ENCODE measurements around the gene SCMH1. TPM values are rescaled to one million over a fixed set of nuclear protein-coding genes. Genes with fewer than 3 reads are reported as not detected.

Gene SCMH1
- total and polyA plus RNA-seq, 4 donors = 6.6 to 12.8 (median 10.5) TPM

DNA sequence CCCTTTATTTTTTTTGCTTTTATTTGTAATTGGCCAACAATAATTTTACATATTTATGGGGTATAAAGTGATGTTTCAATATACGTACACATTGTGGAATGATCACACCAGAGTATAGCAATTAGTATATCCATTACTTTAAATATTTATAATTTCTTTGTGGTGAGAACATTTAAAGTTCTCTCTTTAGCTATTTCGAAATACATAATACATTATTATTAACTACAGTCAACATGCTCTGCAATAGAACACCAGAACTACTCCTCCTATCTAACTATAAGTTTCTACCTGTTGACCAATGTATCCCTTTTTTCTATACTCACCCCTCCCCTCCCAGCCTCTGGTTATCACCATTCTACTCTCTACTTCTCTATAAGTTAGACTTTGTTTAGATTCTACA is 77.4 kb downstream of the SCMH1 start (continued):
- TF ChIP-seq YY1 (IDR thresholded peaks at IDR 0.05) (no peak), JUND (IDR thresholded peaks at IDR 0.05) (no peak)

DNA sequence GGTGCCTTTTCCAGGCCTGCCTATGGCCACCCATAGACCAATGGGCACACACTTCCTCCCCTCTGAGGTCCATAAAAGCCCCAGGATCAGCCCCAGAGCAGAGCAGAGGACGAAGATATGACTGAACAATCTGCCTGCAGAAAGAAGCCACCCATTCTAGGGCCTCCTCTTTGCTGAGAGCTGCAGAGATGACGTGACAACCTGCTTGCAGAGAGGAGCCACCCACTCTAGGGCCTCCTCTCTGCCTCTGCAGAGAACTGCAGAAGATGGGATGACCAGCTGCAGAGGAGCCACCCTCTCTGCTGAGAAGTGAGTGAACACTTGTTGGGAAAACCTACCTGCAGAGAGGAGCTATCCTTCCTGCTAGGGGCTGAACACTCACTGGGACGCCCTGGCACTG is 79.7 kb downstream of the SCMH1 start:
- no peak for TF ChIP-seq YY1 (IDR thresholded peaks at IDR 0.05)
- TF ChIP-seq, protein P1, sequence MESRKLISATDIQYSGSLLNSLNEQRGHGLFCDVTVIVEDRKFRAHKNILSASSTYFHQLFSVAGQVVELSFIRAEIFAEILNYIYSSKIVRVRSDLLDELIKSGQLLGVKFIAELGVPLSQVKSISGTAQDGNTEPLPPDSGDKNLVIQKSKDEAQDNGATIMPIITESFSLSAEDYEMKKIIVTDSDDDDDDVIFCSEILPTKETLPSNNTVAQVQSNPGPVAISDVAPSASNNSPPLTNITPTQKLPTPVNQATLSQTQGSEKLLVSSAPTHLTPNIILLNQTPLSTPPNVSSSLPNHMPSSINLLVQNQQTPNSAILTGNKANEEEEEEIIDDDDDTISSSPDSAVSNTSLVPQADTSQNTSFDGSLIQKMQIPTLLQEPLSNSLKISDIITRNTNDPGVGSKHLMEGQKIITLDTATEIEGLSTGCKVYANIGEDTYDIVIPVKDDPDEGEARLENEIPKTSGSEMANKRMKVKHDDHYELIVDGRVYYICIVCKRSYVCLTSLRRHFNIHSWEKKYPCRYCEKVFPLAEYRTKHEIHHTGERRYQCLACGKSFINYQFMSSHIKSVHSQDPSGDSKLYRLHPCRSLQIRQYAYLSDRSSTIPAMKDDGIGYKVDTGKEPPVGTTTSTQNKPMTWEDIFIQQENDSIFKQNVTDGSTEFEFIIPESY (IDR thresholded peaks at IDR 0.05) = no peak
- no peak for TF ChIP-seq JUND (IDR thresholded peaks at IDR 0.05)
- Histone ChIP-seq H3K4me3 (ENCODE audit: low read depth in 1 of 3, low read length in 3 of 3) (no peak overlapping the region), H3K36me3 (ENCODE audit: control insufficient read depth in 4 of 4, insufficient read depth in 3 of 4, low read depth in 1 of 4, low read length in 3 of 4) (peaks cover 0 to 6% (median 2%) of the 10 kb centered on the region in 4 donors), H3K9ac (ENCODE audit: low read depth in 1 of 2, low read length in 2 of 2) (no peak overlapping the region), H3K4me1 (ENCODE audit: control insufficient read depth in 4 of 4, insufficient read depth in 4 of 4, low read length in 3 of 4) (no peaks in the 10 kb centered on the region), H3K27me3 (ENCODE audit: control insufficient read depth in 4 of 4, insufficient read depth in 4 of 4, low read length in 3 of 4) (no peaks in the 10 kb centered on the region), H3K27ac (ENCODE audit: low read depth in 1 of 2, low read length in 2 of 2) (no peak overlapping the region), H3K9me3 (ENCODE audit: control insufficient read depth in 4 of 4, low read length in 3 of 4) (peaks cover 0 to 4% (median under 1%) of the 10 kb centered on the region in 4 donors)
- WGBS = 96% methylated on average over 3 of the region's 3 CpGs
- no peak for DNase-seq (ENCODE audit: low spot score)

DNA sequence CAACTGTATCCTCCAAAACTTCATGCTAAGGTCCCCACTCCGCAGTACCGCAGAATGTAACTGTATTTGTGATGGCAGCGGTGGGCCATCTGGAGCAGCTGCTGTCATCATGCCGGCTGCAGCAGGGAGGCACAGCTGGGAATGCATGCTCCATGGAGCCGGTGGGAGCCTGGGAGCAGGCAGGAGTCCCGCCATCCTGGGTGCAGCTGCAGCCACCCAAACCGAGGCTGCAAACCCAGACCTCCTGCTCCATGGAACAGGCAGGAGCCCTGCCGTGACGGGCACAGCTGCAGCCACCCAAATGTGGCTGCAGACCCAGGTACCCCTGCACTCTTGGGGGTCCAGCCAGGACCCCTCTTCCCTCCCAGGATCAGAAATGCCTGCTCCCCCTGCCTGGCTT is 80.3 kb downstream of the SCMH1 start:
- Histone ChIP-seq H3K9me3 (ENCODE audit: control insufficient read depth in 4 of 4, low read length in 3 of 4) (no peaks in the 10 kb centered on the region), H3K4me3 (ENCODE audit: low read depth in 1 of 3, low read length in 3 of 3) (no peak overlapping the region), H3K27ac (ENCODE audit: low read depth in 1 of 2, low read length in 2 of 2) (no peak overlapping the region), H3K9ac (ENCODE audit: low read depth in 1 of 2, low read length in 2 of 2) (no peak overlapping the region), H3K27me3 (ENCODE audit: control insufficient read depth in 4 of 4, insufficient read depth in 4 of 4, low read length in 3 of 4) (no peaks in the 10 kb centered on the region), H3K4me1 (ENCODE audit: control insufficient read depth in 4 of 4, insufficient read depth in 4 of 4, low read length in 3 of 4) (no peaks in the 10 kb centered on the region), H3K36me3 (ENCODE audit: control insufficient read depth in 4 of 4, insufficient read depth in 3 of 4, low read depth in 1 of 4, low read length in 3 of 4) (peaks cover 0 to 6% (median 2%) of the 10 kb centered on the region in 4 donors)
- TF ChIP-seq JUND (IDR thresholded peaks at IDR 0.05) (no peak), HNF4A (conservative IDR thresholded peaks at IDR 0.05) (no peak), EGR1 (IDR thresholded peaks at IDR 0.05; ENCODE audit: low read depth in 2 of 2) (no peak), NR2F2 (IDR thresholded peaks at IDR 0.05) (no peak), TAF1 (conservative IDR thresholded peaks at IDR 0.05) (no peak), HNF4G (IDR thresholded peaks at IDR 0.05) (no peak), RAD21 (IDR thresholded peaks at IDR 0.05) (no peak), YY1 (IDR thresholded peaks at IDR 0.05) (no peak), RXRA (IDR thresholded peaks at IDR 0.05) (no peak)
- TF ChIP-seq, protein P2, sequence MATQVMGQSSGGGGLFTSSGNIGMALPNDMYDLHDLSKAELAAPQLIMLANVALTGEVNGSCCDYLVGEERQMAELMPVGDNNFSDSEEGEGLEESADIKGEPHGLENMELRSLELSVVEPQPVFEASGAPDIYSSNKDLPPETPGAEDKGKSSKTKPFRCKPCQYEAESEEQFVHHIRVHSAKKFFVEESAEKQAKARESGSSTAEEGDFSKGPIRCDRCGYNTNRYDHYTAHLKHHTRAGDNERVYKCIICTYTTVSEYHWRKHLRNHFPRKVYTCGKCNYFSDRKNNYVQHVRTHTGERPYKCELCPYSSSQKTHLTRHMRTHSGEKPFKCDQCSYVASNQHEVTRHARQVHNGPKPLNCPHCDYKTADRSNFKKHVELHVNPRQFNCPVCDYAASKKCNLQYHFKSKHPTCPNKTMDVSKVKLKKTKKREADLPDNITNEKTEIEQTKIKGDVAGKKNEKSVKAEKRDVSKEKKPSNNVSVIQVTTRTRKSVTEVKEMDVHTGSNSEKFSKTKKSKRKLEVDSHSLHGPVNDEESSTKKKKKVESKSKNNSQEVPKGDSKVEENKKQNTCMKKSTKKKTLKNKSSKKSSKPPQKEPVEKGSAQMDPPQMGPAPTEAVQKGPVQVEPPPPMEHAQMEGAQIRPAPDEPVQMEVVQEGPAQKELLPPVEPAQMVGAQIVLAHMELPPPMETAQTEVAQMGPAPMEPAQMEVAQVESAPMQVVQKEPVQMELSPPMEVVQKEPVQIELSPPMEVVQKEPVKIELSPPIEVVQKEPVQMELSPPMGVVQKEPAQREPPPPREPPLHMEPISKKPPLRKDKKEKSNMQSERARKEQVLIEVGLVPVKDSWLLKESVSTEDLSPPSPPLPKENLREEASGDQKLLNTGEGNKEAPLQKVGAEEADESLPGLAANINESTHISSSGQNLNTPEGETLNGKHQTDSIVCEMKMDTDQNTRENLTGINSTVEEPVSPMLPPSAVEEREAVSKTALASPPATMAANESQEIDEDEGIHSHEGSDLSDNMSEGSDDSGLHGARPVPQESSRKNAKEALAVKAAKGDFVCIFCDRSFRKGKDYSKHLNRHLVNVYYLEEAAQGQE (IDR thresholded peaks at IDR 0.05) = no peak
- TF ChIP-seq, protein P1 (IDR thresholded peaks at IDR 0.05) = no peak
- TF ChIP-seq, protein P3, sequence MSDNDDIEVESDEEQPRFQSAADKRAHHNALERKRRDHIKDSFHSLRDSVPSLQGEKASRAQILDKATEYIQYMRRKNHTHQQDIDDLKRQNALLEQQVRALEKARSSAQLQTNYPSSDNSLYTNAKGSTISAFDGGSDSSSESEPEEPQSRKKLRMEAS (IDR thresholded peaks at IDR 0.05) = no peak
- TF ChIP-seq, protein P4, sequence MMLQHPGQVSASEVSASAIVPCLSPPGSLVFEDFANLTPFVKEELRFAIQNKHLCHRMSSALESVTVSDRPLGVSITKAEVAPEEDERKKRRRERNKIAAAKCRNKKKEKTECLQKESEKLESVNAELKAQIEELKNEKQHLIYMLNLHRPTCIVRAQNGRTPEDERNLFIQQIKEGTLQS (IDR thresholded peaks at IDR 0.05) = no peak
- TF ChIP-seq, protein P5, sequence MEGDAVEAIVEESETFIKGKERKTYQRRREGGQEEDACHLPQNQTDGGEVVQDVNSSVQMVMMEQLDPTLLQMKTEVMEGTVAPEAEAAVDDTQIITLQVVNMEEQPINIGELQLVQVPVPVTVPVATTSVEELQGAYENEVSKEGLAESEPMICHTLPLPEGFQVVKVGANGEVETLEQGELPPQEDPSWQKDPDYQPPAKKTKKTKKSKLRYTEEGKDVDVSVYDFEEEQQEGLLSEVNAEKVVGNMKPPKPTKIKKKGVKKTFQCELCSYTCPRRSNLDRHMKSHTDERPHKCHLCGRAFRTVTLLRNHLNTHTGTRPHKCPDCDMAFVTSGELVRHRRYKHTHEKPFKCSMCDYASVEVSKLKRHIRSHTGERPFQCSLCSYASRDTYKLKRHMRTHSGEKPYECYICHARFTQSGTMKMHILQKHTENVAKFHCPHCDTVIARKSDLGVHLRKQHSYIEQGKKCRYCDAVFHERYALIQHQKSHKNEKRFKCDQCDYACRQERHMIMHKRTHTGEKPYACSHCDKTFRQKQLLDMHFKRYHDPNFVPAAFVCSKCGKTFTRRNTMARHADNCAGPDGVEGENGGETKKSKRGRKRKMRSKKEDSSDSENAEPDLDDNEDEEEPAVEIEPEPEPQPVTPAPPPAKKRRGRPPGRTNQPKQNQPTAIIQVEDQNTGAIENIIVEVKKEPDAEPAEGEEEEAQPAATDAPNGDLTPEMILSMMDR (IDR thresholded peaks at IDR 0.05; ENCODE audit: low read depth, low read length, missing input control) = no peak
- no peak for DNase-seq (ENCODE audit: low spot score)
- 95% methylated on average over 9 of the region's 9 CpGs for WGBS
